AG09319 (cell line): ENCODE data around the gene SF3B2.

Source experiments
- DNase-seq: peaks from one replicate; pipeline ENCODE4 v3.0.0-alpha.2; 2010; ENCODE audit warnings: low read depth; ENCODE audit errors: extremely low read depth
- CTCF ChIP-seq: IDR thresholded peaks from 2 replicates; pipeline ENCODE4 v1.5.1; 2011; ENCODE audit warnings: low read depth, mild to moderate bottlenecking, inconsistent platforms, low read length, moderate library complexity

Gene SF3B2

GRCh38 chr11:66047541-66048365, 4.4 kb upstream of the SF3B2 start:
- no peak for TF ChIP-seq CTCF
- DNase-seq: no peak

DNA sequence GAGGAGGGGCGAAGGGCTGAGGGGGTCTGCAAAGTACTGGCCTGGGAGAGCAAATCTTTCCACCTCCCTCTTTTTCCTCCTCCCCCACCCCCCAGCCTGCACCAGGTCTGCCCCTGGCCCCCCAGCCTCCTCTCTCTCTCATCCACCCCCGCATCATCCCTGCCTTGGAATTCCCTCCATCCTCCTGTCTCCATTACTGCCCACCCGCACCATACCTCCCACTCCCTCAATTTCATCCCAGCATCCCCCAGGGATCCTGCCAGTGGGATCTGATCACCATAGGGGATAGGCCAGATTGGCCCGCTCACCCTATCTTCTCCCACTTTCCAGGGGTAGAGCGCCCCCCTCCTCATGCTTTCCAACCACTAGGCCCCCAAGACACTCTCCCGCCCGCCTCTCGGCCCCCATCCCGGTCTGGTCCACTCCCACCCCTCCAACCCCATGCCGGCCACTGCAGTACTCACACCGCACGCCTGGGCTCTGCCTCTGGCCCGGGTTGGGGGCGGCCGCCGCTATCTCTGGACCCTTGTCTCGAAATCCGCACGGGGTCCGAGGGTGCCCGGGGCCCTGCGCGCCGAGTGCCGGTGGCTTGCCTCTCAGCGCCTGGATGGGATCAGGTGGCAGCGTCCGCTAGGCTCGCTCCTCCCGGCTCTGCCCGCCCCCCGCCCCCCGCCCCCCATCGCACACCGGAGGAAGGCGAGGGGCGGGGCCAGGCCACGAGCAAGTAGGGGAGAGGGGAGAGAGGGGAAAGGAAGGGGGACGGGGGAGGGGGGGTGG, 3.4 kb upstream of the SF3B2 start, which contains the start of gene GAL3ST3:
Gene GAL3ST3, minus strand, starts transcription at position 615 of the 777 bp plus-strand sequence. CDS start 3,746 bp downstream, outside the sequence.
- no peak for TF ChIP-seq CTCF
- no peak for DNase-seq

DNA sequence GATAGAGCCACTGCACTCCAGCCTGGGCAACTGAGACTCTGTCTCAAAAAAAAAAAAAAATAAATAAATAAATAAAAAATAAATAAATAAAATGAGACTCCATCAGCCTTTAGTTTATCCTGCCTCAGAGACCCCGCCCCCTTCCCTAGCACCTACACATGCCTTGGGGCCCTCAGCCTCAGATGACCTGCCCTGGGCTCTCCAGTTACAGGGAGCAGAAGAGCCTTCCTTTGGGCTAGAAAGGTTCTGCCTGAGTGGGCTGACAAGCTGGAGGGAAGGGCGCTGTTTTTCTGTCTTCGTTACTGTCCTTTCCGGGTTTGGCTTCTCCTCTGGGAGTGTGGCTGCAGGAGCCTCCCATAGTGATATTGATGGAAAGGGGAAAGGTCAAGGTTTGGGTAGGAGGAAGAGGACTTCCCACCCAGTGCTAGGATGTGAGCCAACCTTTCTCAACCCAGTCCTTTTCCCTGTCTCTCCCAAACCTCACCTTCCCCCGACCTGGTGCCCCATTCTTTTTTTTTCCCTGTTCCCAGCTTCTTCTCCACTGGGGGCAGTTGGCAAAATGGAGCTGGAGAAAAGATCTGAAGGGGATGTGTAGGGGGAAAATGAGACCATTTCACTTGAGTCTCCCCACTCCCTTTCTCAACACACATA, 1.5 kb upstream of the SF3B2 start:
- TF ChIP-seq CTCF: no peak
- no peak for DNase-seq

- DNase-seq: no peak
- TF ChIP-seq CTCF: no peak
Observed at GRCh38 chr11:66051371-66051765, 796 bp upstream of the SF3B2 start.

DNA sequence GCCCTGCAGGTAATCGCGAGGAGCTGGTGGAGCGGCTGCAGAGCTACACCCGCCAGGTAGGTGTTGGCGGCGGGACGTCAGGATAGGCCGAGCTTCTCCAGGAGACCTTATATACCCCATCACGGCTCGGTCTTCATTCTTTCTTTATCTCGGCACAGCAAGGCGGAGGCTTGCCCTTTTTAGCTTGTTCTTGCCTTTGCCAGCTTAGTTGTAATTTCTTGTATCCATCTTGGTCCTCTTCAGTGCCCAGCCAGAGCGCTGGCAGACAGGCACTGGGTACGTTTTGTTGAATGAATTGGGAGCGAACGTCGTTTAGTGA, 459 bp downstream of the SF3B2 start:
- TF ChIP-seq CTCF: no peak
- DNase-seq: no peak

- TF ChIP-seq CTCF: no peak
Observed at GRCh38 chr11:66055021-66055420, 2.9 kb downstream of the SF3B2 start.

GRCh38 chr11:66056501-66056900, 4.3 kb downstream of the SF3B2 start:
- DNase-seq: no peak
- no peak for TF ChIP-seq CTCF

More at GRCh38 chr11:66055021-66055420, 2.9 kb downstream of the SF3B2 start:
- no peak for DNase-seq
